ENCODE data around the gene MTARC2. TPM values are rescaled to one million over a fixed set of nuclear protein-coding genes. Genes with fewer than 3 reads are reported as not detected.
A peak's percentile ranks its signal among the peaks of the same experiment; 100 is the strongest.

Gene MTARC2
- not detected for total RNA-seq

DNA sequence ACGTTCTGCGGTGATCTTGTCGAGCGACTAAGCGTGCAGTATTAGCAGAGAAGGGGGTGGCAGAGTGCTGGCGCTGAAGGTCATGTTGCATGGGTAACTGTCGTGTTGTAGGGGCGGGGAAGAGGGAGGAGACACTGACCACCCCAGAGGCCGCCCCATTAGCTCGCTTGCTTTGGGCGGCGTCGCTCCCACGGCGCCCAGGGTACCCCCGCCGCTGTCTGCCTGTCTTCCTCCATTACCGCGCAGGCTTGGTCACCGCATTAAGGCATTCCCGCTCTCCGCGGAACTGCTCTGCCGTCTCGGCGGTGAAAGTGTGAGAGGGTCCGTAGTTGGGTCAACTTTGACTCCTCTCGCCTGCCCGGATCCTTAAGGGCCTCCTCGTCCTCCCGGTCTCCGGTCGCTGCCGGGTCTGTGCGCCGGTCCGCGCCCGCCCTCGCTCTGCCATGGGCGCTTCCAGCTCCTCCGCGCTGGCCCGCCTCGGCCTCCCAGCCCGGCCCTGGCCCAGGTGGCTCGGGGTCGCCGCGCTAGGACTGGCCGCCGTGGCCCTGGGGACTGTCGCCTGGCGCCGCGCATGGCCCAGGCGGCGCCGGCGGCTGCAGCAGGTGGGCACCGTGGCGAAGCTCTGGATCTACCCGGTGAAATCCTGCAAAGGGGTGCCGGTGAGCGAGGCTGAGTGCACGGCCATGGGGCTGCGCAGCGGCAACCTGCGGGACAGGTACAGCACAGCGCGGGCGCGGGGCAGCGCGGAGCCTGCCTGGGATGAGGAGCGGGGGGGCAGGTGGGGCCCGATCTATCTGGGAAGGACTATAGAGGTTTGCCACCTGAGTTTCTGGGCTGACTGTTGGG lies at the start of gene MTARC2:
Gene MTARC2, plus strand, starts transcription at position 234 of the 846 bp plus-strand sequence. Its CDS starts 210 bp downstream, at position 444.
- Mint-ChIP-seq H3K36me3 (no peaks in the 10 kb centered on the region), H3K27ac (no peak within 1 kb of the TSS), H3K4me3 (peak within 1 kb of the TSS; percentile 59), H3K9me3 (no peaks in the 10 kb centered on the region), H3K27me3 (peaks cover 63% of the 10 kb centered on the region), H3K4me1 (peaks cover 5% of the 10 kb centered on the region)
- peak; percentile 16 for DNase-seq

DNA sequence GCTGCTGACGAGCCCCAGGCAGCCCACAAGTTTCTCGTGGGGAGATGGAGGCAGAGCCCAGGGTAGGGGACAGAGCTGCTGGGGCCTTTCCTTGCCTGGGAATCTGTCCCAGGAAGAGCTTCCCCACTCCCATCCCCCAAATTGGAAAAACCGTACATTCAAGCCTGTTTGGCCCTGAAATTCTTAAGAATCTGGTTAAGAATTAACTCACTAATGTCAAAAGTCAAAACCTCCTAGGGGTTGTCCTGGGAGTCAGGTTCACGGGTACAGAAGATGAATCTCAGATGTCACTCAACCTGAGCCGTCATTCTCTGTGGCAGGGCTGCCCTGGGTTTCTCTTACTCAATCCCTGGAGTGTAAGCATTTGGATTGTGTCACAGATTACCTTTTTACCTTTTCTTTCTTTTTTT lies 49.5 kb upstream of the MTARC2 start:
- Mint-ChIP-seq H3K36me3 (no peaks in the 10 kb centered on the region), H3K27me3 (peaks cover 19% of the 10 kb centered on the region), H3K27ac (no peak overlapping the region), H3K4me3 (no peak overlapping the region), H3K9me3 (no peaks in the 10 kb centered on the region), H3K4me1 (no peaks in the 10 kb centered on the region)
- no peak for DNase-seq

DNA sequence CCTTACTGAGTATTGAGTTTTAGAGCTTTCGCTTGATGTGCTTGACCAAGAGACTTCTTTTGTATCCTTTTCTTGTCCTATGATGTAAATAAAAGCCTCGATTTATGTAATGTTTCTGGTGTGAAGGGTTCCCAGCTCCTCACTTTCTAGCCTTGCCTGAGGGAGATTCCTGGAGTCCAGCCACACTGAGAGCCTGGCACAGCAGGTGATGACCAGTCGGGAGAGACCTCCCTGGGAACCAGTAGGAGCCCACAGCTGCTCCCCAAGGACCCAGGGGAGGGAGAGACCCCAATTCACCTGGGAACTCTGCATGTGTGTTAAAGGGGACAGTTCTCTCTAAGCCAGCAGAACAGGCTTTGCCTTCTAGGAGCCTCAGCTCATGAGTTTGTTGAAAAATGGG lies 49.1 kb upstream of the MTARC2 start:
- no peak for DNase-seq
- no peaks in the 10 kb centered on the region for H3K9me3 Mint-ChIP-seq
- no peaks in the 10 kb centered on the region for H3K4me1 Mint-ChIP-seq
- H3K27ac Mint-ChIP-seq: no peak overlapping the region
- H3K36me3 Mint-ChIP-seq: no peaks in the 10 kb centered on the region
- no peak overlapping the region for H3K4me3 Mint-ChIP-seq
- peaks cover 19% of the 10 kb centered on the region for H3K27me3 Mint-ChIP-seq

DNA sequence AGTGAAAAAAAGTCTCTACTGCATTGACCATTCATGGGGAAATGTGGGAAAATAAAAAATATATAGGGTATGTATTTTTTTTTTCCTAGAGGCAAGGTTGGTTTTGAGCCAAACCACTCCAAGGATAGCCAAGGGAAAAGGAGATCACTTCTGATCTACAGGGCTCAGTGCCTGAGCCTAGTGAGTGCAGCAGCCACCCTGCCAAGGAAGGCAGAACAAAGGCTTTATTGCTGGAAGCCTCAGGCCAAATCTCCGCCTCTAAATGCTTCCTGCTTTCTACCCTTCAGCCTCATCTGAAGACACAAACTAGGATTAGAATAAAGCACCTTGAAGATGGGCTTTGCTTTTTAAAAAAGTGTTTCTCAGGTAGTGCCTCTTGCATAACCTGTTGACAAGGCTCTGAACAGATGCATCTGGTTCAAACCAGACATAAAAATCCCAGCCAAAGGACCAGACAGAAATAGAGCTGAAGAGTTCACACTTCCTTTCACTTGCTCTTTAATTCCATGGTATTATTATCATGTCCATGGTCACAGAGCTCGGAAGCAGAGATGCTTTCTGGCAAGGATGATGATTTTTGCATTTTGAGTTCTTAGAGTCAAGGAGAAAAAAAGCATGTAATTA lies 47.5 kb upstream of the MTARC2 start:
- no peaks in the 10 kb centered on the region for H3K9me3 Mint-ChIP-seq
- no peak overlapping the region for H3K4me3 Mint-ChIP-seq
- peaks cover 25% of the 10 kb centered on the region for H3K27me3 Mint-ChIP-seq
- no peaks in the 10 kb centered on the region for H3K36me3 Mint-ChIP-seq
- DNase-seq: no peak
- H3K27ac Mint-ChIP-seq: no peak overlapping the region
- no peaks in the 10 kb centered on the region for H3K4me1 Mint-ChIP-seq

DNA sequence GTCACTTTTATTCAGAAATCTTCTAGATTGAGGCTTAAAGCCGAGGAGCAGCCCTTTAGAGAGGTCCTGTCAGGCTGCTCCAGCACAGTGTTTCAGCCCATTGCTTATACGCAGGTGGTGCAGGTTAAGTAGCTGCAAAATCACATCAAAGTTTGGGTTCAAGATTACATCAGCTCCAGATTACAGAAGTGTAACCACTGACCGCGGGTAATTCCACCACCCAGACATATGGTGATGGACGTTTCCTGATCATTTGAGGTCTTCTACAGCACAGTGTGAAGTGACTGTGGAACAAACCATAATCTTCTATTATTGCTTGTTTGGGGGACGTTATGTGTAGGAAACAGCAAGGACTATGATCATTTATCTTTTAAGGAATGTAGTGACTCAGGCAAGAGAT lies 46.1 kb upstream of the MTARC2 start:
- no peak overlapping the region for H3K4me3 Mint-ChIP-seq
- peaks cover 25% of the 10 kb centered on the region for H3K27me3 Mint-ChIP-seq
- H3K36me3 Mint-ChIP-seq: no peaks in the 10 kb centered on the region
- no peak for DNase-seq
- no peak overlapping the region for H3K27ac Mint-ChIP-seq
- H3K4me1 Mint-ChIP-seq: no peaks in the 10 kb centered on the region
- H3K9me3 Mint-ChIP-seq: no peaks in the 10 kb centered on the region

DNA sequence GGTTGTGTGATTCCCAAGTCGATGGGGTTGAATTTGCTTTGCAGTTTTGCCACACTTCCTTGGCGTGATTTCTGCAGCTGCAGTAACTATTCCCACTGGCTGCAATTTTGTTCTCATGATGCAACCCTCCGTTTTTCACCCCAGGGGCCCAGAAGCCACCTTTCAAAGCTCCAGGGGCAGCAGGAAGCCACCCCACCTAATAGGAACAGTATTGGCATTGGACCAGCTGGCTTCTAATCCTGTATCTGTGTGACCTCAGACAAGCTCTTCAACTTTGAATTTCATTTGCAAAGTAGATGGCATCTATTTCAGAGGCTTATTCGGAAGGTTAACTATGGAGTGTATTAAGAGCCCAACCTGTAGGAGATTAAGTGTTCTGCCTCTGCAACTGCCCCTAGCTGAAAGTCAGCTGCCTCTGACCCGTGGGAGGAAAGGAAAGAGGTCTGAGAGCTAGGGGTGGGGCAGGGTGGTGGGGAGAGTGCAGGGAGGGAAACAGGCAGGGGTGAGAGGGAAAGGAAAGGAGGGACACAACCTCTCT lies 45.3 kb upstream of the MTARC2 start:
- Mint-ChIP-seq H3K9me3 (no peaks in the 10 kb centered on the region), H3K4me3 (no peak overlapping the region), H3K4me1 (no peaks in the 10 kb centered on the region), H3K27me3 (peaks cover 25% of the 10 kb centered on the region), H3K27ac (no peak overlapping the region), H3K36me3 (no peaks in the 10 kb centered on the region)
- no peak for DNase-seq

DNA sequence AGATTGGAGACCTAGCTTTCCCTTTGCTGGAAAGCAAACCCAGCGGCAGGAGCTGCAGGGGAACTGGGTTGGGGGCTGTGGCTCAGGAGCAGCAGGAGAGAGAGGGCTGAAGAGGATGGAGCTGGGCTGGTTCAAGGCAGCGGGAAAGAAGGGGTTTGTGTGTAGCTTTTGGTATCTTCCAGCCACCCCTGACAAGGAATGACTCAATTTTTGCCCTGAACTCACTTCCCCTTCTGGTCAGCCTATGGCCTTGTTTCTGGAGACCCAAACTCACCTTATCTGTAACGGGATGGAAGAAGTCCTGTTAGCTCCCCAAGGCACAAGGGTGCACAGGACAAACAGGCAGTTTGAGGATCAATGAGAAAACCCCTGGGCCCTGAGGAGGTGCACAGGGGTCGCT lies 44.8 kb upstream of the MTARC2 start:
- Mint-ChIP-seq H3K36me3 (no peaks in the 10 kb centered on the region), H3K27me3 (peaks cover 23% of the 10 kb centered on the region), H3K27ac (no peak overlapping the region), H3K4me3 (no peak overlapping the region), H3K9me3 (no peaks in the 10 kb centered on the region), H3K4me1 (no peaks in the 10 kb centered on the region)
- DNase-seq: no peak

DNA sequence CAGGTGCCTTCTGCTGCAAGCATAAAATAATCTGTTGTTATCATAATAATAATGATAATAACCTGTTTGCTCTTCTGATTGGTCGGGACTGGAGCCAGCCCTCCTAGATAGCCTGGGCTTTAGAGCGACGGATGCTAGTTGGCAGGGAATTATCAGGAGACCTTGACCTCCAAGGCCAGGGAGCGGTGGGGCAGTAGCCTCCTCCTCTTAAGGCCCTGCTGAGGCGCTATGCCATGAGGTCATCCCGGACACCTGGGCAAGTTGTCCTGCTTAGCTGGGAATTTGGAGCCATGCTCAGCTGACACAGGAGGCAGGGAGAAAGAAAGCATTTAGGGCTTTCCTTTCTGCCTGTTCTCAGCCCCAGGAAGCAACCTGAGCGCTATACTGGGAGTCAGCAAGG lies 42.3 kb upstream of the MTARC2 start:
- no peak for DNase-seq
- H3K4me1 Mint-ChIP-seq: no peaks in the 10 kb centered on the region
- no peak overlapping the region for H3K4me3 Mint-ChIP-seq
- H3K27me3 Mint-ChIP-seq: peaks cover 22% of the 10 kb centered on the region
- H3K27ac Mint-ChIP-seq: no peak overlapping the region
- no peaks in the 10 kb centered on the region for H3K36me3 Mint-ChIP-seq
- H3K9me3 Mint-ChIP-seq: no peaks in the 10 kb centered on the region

DNA sequence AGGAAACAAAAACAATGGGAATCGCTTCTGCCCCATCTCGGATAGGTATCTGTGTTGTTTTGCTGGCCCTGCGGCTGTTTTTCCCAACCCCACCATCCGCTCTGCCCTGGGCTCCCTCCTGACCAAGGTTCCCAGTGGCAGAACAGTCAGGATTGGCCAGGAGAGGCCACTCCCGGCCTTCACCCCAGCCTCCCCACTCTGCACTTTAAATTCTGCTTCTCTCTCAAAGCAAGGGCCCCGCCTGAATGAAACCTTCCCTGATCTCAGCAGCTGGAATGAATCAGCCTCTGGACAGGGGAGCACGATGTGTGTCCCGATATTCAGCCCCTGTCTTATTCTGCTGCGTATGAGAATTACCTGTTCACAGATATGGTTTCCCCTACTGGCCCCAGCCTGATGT lies 41.6 kb upstream of the MTARC2 start:
- Mint-ChIP-seq H3K27me3 (peaks cover 18% of the 10 kb centered on the region), H3K27ac (no peak overlapping the region), H3K9me3 (no peaks in the 10 kb centered on the region), H3K36me3 (no peaks in the 10 kb centered on the region), H3K4me3 (no peak overlapping the region), H3K4me1 (no peaks in the 10 kb centered on the region)
- no peak for DNase-seq

DNA sequence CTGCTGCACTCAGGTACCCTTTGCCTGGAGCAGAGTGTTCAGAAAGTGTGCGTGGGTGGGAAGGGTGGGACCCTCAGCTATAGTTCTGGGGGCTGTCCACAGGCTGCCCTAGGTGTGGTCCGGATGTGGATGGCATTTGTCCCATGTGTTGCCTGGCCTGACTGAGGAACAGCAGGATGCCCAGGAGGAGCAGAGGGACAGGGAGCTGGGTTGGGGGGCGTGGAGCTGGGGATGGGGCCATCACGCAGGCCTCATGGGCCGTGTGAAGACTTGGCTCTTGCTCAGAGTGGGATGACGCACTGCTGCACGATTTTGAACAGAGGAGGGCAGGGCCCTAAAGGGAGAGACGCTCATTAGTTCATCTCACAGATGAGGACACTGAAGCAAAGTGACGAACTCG lies 41.0 kb upstream of the MTARC2 start:
- H3K4me3 Mint-ChIP-seq: no peak overlapping the region
- peaks cover 15% of the 10 kb centered on the region for H3K27me3 Mint-ChIP-seq
- no peak overlapping the region for H3K27ac Mint-ChIP-seq
- no peaks in the 10 kb centered on the region for H3K9me3 Mint-ChIP-seq
- no peak for DNase-seq
- no peaks in the 10 kb centered on the region for H3K4me1 Mint-ChIP-seq
- no peaks in the 10 kb centered on the region for H3K36me3 Mint-ChIP-seq

DNA sequence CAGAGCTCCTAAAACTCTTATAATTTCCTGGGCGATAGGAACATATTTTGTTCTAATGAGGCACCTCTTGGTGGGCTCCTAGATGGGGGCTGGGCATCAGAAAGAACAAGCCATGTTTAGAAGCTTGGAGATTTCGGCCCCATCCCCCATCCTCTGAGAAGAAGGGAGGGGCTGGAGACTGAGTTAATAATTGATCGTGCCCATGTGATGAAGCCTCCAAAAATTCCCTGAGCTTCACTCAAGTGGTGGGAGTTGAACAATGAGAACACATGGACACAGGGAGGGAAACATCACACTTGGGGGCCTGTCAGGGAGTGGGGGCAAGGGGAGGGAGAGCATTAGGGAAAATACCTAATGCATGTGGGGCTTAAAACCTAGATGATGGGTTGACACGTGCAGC lies 39.9 kb upstream of the MTARC2 start:
- Mint-ChIP-seq H3K27me3 (peaks cover 7% of the 10 kb centered on the region), H3K4me1 (no peaks in the 10 kb centered on the region), H3K36me3 (no peaks in the 10 kb centered on the region), H3K27ac (no peak overlapping the region), H3K9me3 (no peaks in the 10 kb centered on the region), H3K4me3 (no peak overlapping the region)
- DNase-seq: no peak

DNA sequence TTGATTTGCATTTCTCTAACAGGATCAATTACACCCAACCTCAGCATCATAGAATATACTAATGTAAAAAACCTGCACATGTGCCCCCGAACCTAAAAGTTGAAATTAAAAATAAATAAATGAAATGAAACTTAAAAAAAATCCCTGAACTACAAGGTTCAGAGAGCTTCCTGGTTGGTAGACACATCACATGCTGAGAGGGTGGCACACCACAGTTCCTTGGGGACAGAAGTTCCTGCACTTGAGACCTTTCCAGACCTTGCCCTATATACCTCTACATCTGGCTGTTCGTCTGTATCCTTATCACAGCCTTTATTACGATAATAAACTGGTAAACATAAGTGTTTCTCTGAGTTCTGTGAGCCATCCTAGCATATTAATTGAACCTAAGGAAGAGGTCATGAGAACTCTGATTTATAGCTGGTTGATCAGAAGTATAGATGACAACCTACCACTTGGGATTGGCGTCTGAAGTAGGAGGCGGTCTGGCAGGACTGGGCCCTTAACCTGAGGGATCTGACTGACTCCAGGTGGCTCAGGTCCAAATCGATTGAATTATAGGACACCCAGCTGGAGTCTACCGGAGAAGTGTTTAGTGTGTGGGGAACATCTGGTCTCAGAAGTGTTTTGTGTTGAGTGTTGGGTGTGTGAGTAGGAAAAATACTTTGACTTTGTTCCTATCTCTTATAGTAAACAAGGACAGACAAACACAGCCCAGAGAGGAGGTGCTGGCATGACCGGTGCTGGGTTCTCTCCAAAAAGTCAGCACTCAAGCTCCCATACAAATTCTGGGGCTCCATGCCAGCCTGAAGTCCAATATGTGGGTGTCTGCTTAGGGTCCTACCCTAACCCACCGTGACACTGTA lies 39.0 kb upstream of the MTARC2 start:
- no peaks in the 10 kb centered on the region for H3K9me3 Mint-ChIP-seq
- peaks cover 6% of the 10 kb centered on the region for H3K27me3 Mint-ChIP-seq

DNA sequence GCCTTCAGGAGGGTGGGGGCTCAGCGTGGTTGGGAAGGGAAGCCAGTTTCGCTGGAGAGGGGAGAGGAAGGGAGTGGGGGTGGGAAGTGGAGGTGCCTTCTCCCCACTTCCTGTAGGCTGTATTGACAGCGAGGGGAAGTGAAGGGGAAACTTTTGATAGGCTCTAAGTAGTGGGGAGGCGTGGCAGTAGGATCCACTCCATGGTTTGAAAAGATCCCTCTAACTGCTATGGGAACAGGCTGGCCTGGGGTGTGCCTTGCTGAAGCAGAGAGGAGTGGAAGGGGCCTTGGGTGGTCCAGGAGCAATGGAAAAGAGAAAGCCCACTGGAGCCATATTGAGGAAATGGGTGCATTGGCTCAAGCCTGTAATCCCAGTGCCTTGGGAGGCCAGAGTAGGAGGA lies 37.8 kb upstream of the MTARC2 start:
- Mint-ChIP-seq H3K9me3 (no peaks in the 10 kb centered on the region), H3K27me3 (peaks cover 1% of the 10 kb centered on the region), H3K4me3 (no peak overlapping the region), H3K27ac (no peak overlapping the region), H3K36me3 (no peaks in the 10 kb centered on the region), H3K4me1 (no peaks in the 10 kb centered on the region)
- no peak for DNase-seq

More for the DNA sequence above, 39.0 kb upstream of the MTARC2 start:
- Mint-ChIP-seq H3K36me3 (no peaks in the 10 kb centered on the region), H3K4me3 (no peak overlapping the region), H3K4me1 (no peaks in the 10 kb centered on the region), H3K27ac (no peak overlapping the region)
- DNase-seq: no peak

DNA sequence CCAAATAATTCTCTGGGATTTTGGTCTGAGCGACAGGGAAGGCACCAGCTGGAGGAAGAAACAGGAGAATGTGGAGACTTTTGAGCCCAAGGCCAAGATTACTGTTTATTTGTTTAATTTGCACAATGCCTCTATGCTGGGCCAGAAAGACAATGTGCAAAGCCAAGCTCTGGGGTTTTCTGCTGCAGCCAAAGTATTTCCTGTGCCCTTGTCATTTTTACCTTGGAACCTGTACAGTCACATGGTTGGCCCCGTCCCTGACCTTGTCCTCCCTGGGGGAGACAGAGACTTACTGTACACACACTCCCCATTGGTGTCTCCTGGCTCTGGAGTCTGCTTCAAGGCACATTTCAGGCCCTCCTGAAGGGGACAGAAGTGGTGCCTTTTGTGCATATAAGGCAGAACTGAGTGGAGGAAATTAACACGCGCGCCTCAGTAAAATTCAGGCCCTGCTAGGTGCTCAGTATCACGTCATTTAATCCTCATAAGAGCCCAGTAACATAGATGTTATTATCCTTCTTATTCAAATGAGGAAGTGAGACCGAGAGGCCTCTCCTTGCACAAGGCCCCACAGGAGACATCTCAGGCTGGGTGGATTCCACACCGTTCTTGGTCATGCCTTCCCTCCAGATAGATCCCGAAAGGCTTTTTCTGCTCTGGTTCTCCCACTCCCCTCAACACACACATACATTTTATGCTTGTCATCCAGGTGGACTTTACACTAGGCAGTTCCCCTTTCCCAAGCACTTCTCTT lies 36.9 kb upstream of the MTARC2 start:
- Mint-ChIP-seq H3K27me3 (no peaks in the 10 kb centered on the region), H3K4me3 (no peak overlapping the region), H3K36me3 (no peaks in the 10 kb centered on the region), H3K4me1 (no peaks in the 10 kb centered on the region), H3K27ac (no peak overlapping the region), H3K9me3 (peaks cover 4% of the 10 kb centered on the region)
- DNase-seq: no peak
